Posterior vena cava (tissue), 2 donors: ENCODE data around the gene IFFO2. TPM values are rescaled to one million over a fixed set of nuclear protein-coding genes. Genes with fewer than 3 reads are reported as not detected.

Source experiments
- microRNA-seq, 2 donors: library from miRNA; unstranded; fragments of <30 nt; microRNA quantifications; one replicate each; pipeline ENCODE4 v1.2.0, GENCODE V29; 2020 to 2021; ENCODE audit warnings: borderline microRNAs expressed in 2 of 2
- total RNA-seq, 2 donors: library from RNA; stranded (reverse); fragmentation: NEBNext Ultra II Directional; extraction: Animal tissue kit (Norgen Biotek cat#: 25700); gene quantifications; one replicate each; pipeline ENCODE4 v1.2.1, GENCODE V29; 2021
- donor health status: DM: yes; HTN: yes; CAD: no.
- donor health status: DM: yes; HTN: yes; CAD: no.

Gene IFFO2
- total RNA-seq, 2 donors from 2014 or later: 12.1 to 12.2 TPM

Small RNA genes lying within 50 kb of the gene (microRNA-seq; reads per million reads assigned to microRNA genes)
- gene MIR1290 (0 reads per million in 2 donors), gene MIR4695 (0 reads per million in 2 donors)

Other genes with a start within 250 kb of the IFFO2 start
- gene TAS1R2, start 97.0 kb downstream of the IFFO2 start, total RNA-seq: not detected
- 10 to 100 TPM in 1 of 2 donors, 1 to 10 TPM in 1; 8.5 to 17.0 TPM for gene ALDH4A1, start 54.1 kb downstream of the IFFO2 start, total RNA-seq